ENCODE measurements around the gene PDZD4.

The PDZD4 gene

GRCh38 chrX:153867139-153867538 lies 36.8 kb upstream of the PDZD4 start:
- no peak for DNase-seq (ENCODE audit: low read depth in 2 of 2)

DNA sequence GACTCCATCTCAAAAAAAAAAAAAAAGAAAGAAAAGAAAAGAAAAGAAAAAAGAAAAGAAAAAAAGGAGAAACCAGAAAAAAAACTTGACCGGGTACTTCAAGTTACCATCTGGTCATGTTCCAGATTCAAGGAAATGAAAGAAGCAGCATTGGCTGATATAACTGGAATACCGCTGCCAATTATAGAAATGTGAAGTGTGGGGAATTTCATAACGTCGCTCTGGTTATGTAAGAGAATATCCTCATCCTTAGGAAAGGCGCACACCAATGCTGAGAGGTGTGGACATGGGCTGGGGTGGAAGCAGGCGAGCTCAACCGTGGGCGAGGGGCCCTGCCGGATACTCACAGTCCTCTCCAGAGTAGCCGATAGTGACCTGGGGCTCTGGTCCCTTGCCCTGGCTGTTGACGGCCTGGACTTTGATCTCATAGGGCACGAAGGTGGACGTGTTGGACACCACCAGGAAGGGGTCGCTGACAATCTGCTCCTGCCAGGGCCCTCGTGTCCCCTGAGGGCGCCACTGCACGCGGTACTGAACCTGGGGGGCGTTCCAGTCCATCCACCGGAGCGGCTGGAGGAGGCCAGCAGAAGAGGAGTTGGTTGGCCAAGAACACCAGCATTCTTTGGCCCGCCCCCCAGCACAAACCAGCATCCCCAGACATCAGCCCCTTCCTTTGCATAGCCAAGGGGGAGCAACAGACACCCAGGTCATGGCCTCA lies 36.1 kb upstream of the PDZD4 start:
- no peak for DNase-seq (ENCODE audit: low read depth in 2 of 2)

DNA sequence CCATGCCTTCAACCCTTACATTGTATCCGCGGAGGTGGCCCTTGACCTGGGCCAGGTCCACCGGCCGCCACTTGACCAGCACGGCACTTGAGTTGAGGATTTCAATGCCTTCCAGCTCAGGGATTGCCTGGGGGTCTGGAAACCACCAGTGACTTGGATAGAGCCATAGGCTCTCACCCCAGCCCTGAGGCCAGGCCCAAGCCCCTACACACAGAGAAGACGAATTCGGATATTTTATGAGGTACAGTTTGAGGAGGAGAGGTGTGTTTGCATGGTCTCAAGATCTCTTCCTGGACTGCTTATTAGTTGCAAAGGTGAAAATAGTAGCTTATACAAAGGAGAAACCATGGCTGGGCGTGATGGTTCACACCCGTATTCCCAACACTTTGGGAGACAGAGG lies 35.3 kb upstream of the PDZD4 start:
- DNase-seq (ENCODE audit: low read depth in 2 of 2): no peak

GRCh38 chrX:153865321-153865580 lies 34.9 kb upstream of the PDZD4 start:
- DNase-seq (ENCODE audit: low read depth in 2 of 2): no peak

DNA sequence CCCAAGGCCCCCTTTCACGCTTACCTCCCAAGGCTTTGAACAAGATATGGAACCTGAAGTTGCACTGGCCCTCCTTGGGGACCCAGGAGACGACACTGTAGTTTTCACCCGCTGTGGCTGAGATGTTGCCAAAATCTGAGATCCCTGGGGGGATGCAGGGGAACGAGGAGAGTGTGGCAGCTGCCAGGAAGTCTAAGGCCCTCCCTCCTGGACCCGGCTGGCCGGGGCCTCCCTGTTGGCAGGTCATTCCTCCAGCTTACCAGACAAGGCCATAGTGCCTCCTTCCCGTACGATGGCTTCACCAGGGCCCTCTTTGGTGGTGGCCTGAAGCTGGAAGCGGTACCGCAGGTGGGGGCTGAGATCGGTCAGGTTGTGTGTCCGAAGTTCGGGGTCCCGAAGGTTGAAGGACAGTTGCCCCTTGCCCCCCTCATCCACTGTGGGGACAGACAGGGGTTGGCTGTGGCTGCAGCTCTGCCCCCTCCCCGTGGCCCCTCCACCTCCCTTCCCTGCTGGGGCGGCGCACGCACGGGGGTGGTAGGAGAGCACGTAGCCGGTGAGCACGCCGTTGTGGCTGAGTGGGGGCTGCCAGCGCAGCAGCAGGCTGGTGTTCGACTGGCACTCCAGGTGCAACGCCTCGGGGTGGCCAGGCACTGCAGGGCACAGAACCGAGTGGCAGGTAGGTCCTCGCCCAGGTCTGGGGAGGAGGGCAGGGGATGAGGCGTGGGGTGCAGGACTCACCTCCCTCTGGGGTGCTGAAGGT lies 34.4 kb upstream of the PDZD4 start:
- DNase-seq (ENCODE audit: low read depth in 2 of 2): no peak

GRCh38 chrX:153864101-153864500 lies 33.8 kb upstream of the PDZD4 start:
- no peak for DNase-seq (ENCODE audit: low read depth in 2 of 2)

- no peak for DNase-seq (ENCODE audit: low read depth in 2 of 2)
Observed at GRCh38 chrX:153863251-153863991, 33.1 kb upstream of the PDZD4 start.

- no peak for DNase-seq (ENCODE audit: low read depth in 2 of 2)
Observed at GRCh38 chrX:153862369-153863250, 32.3 kb upstream of the PDZD4 start.

DNA sequence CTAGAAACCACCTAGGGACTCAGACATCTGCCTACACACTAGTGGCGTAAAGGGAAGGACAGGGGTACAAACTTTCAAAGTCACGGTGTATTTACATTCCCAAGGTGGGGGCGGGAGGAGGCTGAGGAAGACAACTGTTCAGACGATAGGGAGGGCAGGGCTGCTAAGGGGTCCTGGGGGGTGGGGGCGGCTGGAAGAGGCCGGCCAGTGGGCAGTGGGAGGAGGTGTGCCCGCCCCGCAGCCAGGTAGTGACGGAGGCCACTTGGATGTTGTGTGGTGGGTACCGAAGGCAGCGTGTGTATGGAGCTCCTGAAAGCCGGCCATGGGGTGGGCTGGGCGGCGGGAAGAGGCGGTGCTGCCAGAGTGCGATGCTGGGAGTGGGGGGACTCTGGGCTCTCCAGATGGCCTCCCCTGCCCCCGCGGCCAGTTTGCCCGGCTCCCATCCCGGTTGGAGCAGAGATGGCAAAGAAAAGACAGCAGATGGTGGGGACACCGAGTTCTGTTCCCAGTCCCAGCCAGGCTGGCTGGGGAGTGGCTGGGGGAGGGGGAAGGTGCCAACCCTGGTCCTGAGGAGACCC lies 31.5 kb upstream of the PDZD4 start:
- no peak for DNase-seq (ENCODE audit: low read depth in 2 of 2)

GRCh38 chrX:153861151-153861550 lies 30.8 kb upstream of the PDZD4 start:
- no peak for DNase-seq (ENCODE audit: low read depth in 2 of 2)

GRCh38 chrX:153857348-153857903 lies 27.1 kb upstream of the PDZD4 start:
- DNase-seq (ENCODE audit: low read depth in 2 of 2): no peak

- no peak for DNase-seq (ENCODE audit: low read depth in 2 of 2)
Observed at GRCh38 chrX:153854702-153855101, 24.4 kb upstream of the PDZD4 start.

GRCh38 chrX:153853902-153854267 lies 23.5 kb upstream of the PDZD4 start:
- DNase-seq (ENCODE audit: low read depth in 2 of 2): no peak

- no peak for DNase-seq (ENCODE audit: low read depth in 2 of 2)
Observed at GRCh38 chrX:153853180-153853901, 23.0 kb upstream of the PDZD4 start.

- DNase-seq (ENCODE audit: low read depth in 2 of 2): no peak
Observed at GRCh38 chrX:153851981-153852380, 21.6 kb upstream of the PDZD4 start.

GRCh38 chrX:153848325-153848724 lies 18.0 kb upstream of the PDZD4 start:
- no peak for DNase-seq (ENCODE audit: low read depth in 2 of 2)

- no peak for DNase-seq (ENCODE audit: low read depth in 2 of 2)
Observed at GRCh38 chrX:153845842-153846241, 15.5 kb upstream of the PDZD4 start.

DNA sequence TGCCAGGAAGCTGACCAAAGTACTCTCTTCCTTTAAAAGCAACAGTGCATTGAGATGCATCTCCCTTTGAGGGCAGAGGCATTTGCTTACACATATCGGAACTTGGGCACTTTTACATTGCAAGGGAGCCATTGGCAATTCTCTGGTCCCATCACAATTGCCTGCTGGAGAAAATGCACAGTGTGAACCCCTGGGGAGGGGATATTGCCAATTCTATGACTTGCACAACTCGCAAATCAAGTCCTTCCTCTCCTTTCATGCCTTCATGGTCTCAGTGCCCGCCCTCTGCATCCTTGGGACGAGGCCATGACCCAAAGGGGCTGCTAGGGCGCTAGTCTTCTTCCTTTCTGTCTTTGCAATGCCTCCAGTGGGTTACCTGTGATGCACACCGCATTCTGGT lies 14.9 kb upstream of the PDZD4 start:
- no peak for DNase-seq (ENCODE audit: low read depth in 2 of 2)

DNA sequence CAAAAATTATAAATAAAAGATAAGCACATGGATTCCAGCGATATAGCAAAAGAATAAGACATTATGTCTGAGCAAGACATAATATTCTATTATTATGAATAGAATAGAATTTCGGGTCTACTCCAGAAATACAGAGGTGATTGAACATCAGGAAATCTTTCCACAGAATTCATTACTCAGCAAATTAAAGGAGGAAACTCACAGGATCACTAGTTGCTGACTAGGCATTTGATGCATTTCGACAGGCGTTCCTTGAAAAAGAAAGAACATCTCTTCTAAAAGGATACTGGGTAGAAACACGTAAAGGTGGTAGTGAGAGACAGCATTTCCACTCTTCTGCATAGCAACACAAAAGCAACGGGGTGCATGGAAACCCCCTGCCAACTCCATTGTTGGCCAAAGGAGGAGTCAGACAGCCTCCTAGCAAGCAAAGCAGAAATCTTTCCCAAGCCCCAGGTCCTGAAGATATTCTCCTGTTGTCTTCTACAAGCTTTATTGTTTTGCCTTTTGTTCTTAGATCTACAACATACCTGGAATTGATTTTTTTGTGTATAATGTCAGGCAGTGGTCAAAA lies 14.3 kb upstream of the PDZD4 start:
- no peak for DNase-seq (ENCODE audit: low read depth in 2 of 2)

DNA sequence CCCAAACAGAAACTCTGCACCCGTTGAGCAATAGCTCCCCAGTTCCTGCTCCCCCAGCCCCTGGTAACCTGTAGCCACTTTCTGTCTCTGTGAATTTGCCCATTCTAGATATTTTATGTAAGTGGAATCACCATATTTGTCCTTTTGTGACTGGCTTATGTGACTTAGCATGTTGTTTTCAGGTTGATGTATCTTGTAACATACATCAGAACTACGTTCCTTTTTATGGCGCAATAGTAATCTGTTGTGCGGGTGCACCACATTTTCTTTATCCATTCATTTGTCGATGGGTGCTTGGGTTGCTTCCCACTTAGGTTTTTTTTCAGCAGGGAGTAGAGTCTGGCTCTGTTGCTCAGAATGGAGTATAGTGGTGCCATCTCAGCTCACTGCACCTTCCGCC lies 6.6 kb upstream of the PDZD4 start:
- no peak for DNase-seq (ENCODE audit: low read depth in 2 of 2)

Measured in stimulated activated CD4-positive, alpha-beta T cell treated with anti-CD3 and anti-CD28 coated beads, Interleukin-12 subunit alpha, Interleukin-12 subunit beta, amount 100 ng/mL, for 24 hours (primary cell).